Measurements from ENCODE around the gene FANCD2.

The FANCD2 gene

GRCh38 chr3:10142707-10143560 is 116.7 kb downstream of the FANCD2 start:
- Histone ChIP-seq H3K27ac (ENCODE audit: low read depth, low read length) (no peak overlapping the region), H3K9me3 (ENCODE audit: control insufficient read depth, insufficient read depth, low read length) (no peaks in the 10 kb centered on the region), H3K27me3 (ENCODE audit: control insufficient read depth, insufficient read depth, low read length) (no peaks in the 10 kb centered on the region), H3K36me3 (ENCODE audit: control insufficient read depth, insufficient read depth, low read length) (peaks cover 27% of the 10 kb centered on the region), H3K4me1 (ENCODE audit: control insufficient read depth, insufficient read depth, low read length) (no peaks in the 10 kb centered on the region; the same call in 1 of the 2 replicates), H3K9ac (ENCODE audit: low read depth, low read length) (no peak overlapping the region), H3K4me3 (ENCODE audit: low read depth, low read length) (peak overlapping the region; percentile 79)

GRCh38 chr3:10145685-10146084 is 119.4 kb downstream of the FANCD2 start:
- H3K27ac ChIP-seq (ENCODE audit: low read depth, low read length): no peak overlapping the region
- no peaks in the 10 kb centered on the region for H3K27me3 ChIP-seq (ENCODE audit: control insufficient read depth, insufficient read depth, low read length)
- H3K4me1 ChIP-seq (ENCODE audit: control insufficient read depth, insufficient read depth, low read length): no peaks in the 10 kb centered on the region; the same call in 1 of the 2 replicates
- no peaks in the 10 kb centered on the region for H3K9me3 ChIP-seq (ENCODE audit: control insufficient read depth, insufficient read depth, low read length)
- H3K9ac ChIP-seq (ENCODE audit: low read depth, low read length): no peak overlapping the region
- no peak overlapping the region for H3K4me3 ChIP-seq (ENCODE audit: low read depth, low read length)
- peaks cover 47% of the 10 kb centered on the region for H3K36me3 ChIP-seq (ENCODE audit: control insufficient read depth, insufficient read depth, low read length)

GRCh38 chr3:10149226-10149625 is 123.0 kb downstream of the FANCD2 start:
- Histone ChIP-seq H3K9ac (ENCODE audit: low read depth, low read length) (no peak overlapping the region), H3K27ac (ENCODE audit: low read depth, low read length) (no peak overlapping the region), H3K9me3 (ENCODE audit: control insufficient read depth, insufficient read depth, low read length) (no peaks in the 10 kb centered on the region), H3K36me3 (ENCODE audit: control insufficient read depth, insufficient read depth, low read length) (peaks cover 67% of the 10 kb centered on the region), H3K4me1 (ENCODE audit: control insufficient read depth, insufficient read depth, low read length) (no peaks in the 10 kb centered on the region), H3K4me3 (ENCODE audit: low read depth, low read length) (no peak overlapping the region), H3K27me3 (ENCODE audit: control insufficient read depth, insufficient read depth, low read length) (no peaks in the 10 kb centered on the region)

DNA sequence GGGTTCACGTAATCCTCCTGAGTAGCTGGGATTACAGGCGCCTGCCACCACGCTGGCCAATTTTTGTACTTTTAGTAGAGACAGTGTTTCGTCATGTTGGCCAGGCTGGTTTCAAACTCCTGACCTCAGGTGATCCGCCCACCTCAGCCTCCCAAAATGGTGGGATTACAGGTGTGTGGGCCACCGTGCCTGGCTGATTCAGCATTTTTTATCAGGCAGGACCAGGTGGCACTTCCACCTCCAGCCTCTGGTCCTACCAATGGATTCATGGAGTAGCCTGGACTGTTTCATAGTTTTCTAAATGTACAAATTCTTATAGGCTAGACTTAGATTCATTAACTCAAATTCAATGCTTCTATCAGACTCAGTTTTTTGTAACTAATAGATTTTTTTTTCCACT is 124.8 kb downstream of the FANCD2 start:
- Histone ChIP-seq H3K9ac (ENCODE audit: low read depth, low read length) (no peak overlapping the region), H3K9me3 (ENCODE audit: control insufficient read depth, insufficient read depth, low read length) (no peaks in the 10 kb centered on the region), H3K4me1 (ENCODE audit: control insufficient read depth, insufficient read depth, low read length) (no peaks in the 10 kb centered on the region), H3K4me3 (ENCODE audit: low read depth, low read length) (no peak overlapping the region), H3K36me3 (ENCODE audit: control insufficient read depth, insufficient read depth, low read length) (peaks cover 64% of the 10 kb centered on the region), H3K27me3 (ENCODE audit: control insufficient read depth, insufficient read depth, low read length) (no peaks in the 10 kb centered on the region), H3K27ac (ENCODE audit: low read depth, low read length) (no peak overlapping the region)
